Peyer's patch (tissue), 4 donors: Measurements from ENCODE around the gene DDR1.

ENCODE experiments used
- CTCF ChIP-seq, 6 experiments: fragments of 450-650 bp in 4 of 6; fragments of 200-600 bp in 2 of 6; sonication (generic) in 1 of 6; IDR thresholded peaks; one replicate each; pipeline ENCODE4 v1.5.1; 2017 to 2019; ENCODE audit warnings: antibody characterized with exemption in 6 of 6, mild to moderate bottlenecking in 3 of 6, moderate library complexity in 1 of 6
- POLR2A ChIP-seq, 2 donors: fragments of 450-650 bp; IDR thresholded peaks; one replicate each; pipeline ENCODE4 v1.5.1; 2017; ENCODE audit warnings: antibody characterized with exemption in 2 of 2, mild to moderate bottlenecking in 2 of 2, moderate library complexity in 2 of 2

DNA sequence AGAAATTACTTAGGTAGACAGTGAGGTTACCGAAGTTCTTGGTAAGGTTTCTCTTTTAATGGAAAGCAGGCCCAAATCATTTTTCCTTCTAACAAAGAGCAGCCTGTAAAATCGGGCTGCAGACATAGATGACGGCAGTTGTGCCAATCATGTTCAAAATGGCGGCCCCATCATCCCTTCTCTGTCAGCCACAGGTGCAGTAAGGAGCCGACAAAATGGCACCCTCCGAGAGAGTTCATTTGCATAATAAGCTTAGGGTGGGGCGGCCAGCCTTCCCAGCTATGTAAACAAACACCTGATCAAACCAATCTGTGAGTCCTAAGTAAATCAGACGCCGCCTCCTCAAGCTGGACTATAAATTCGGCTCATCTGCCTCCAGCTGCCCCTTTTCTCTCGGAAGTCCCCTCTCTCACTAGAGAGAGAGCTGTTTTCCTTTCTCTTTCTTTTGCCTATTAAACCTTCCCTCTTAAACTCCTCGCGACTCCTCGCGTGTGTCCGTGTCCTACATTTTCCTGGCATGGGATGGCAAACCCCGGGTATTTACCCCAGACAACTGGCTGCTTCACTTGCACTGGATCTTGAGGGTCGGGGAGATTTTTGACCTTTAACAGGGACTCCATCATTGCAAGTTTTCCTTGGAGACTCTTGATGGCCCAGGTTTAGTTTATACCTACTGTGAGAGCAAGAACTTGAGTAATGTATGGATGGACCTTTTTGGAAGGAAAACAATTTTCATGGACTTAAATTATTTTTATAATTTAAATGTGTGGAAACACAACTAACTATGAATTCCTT is 8.9 kb upstream of the DDR1 start:
- TF ChIP-seq CTCF (IDR thresholded peaks at IDR 0.05) (no peak), POLR2A (IDR thresholded peaks at IDR 0.05) (no peak)
